ENCODE results near the gene RYR2.
"Not testable (repeated sequence)": the region's sequence is repeated elsewhere in the genome, so short reads cannot be mapped to it uniquely, and the experiment has no call there.

RYR2 gene

GRCh38 chr1:237115035-237115434 is 73.1 kb downstream of the RYR2 start:
- DNase-seq (ENCODE audit: low spot score) = no peak
- TF ChIP-seq CTCF (IDR thresholded peaks at IDR 0.05; ENCODE audit: borderline replicate concordance, control extremely low read depth, extremely low read depth, insufficient read depth, missing control alignments) = no peak
- in situ Hi-C loops (cut with MboI; ENCODE audit: low sequenced_read_pairs, unreplicated experiment) = no loop called here

- no peak for DNase-seq (ENCODE audit: low spot score)
- in situ Hi-C loops (cut with MboI; ENCODE audit: low sequenced_read_pairs, unreplicated experiment) = no loop called here
- TF ChIP-seq CTCF (IDR thresholded peaks at IDR 0.05; ENCODE audit: borderline replicate concordance, control extremely low read depth, extremely low read depth, insufficient read depth, missing control alignments) = no peak
These were observed 77.1 kb downstream of the RYR2 start for GRCh38 chr1:237119091-237119490.

- no peak for DNase-seq (ENCODE audit: low spot score)
- no peak for TF ChIP-seq CTCF (IDR thresholded peaks at IDR 0.05; ENCODE audit: borderline replicate concordance, control extremely low read depth, extremely low read depth, insufficient read depth, missing control alignments)
- in situ Hi-C loops (cut with MboI; ENCODE audit: low sequenced_read_pairs, unreplicated experiment) = no loop called here
These were observed 78.7 kb downstream of the RYR2 start for GRCh38 chr1:237120683-237121082.

GRCh38 chr1:237124856-237125462 is 83.0 kb downstream of the RYR2 start:
- peak; percentile 30 for TF ChIP-seq CTCF (IDR thresholded peaks at IDR 0.05; ENCODE audit: borderline replicate concordance, control extremely low read depth, extremely low read depth, insufficient read depth, missing control alignments)
- DNase-seq (ENCODE audit: low spot score) = peak; percentile 33
- in situ Hi-C loops (cut with MboI; ENCODE audit: low sequenced_read_pairs, unreplicated experiment) = no loop called here

GRCh38 chr1:237126180-237126579 is 84.2 kb downstream of the RYR2 start:
- DNase-seq (ENCODE audit: low spot score) = no peak
- TF ChIP-seq CTCF (IDR thresholded peaks at IDR 0.05; ENCODE audit: borderline replicate concordance, control extremely low read depth, extremely low read depth, insufficient read depth, missing control alignments) = no peak
- in situ Hi-C loops (cut with MboI; ENCODE audit: low sequenced_read_pairs, unreplicated experiment) = no loop called here

GRCh38 chr1:237127301-237127700 is 85.3 kb downstream of the RYR2 start:
- DNase-seq (ENCODE audit: low spot score); in situ Hi-C loops (cut with MboI; ENCODE audit: low sequenced_read_pairs, unreplicated experiment): not testable (repeated sequence)

- no peak for DNase-seq (ENCODE audit: low spot score)
- TF ChIP-seq CTCF (IDR thresholded peaks at IDR 0.05; ENCODE audit: borderline replicate concordance, control extremely low read depth, extremely low read depth, insufficient read depth, missing control alignments) = no peak
- in situ Hi-C loops (cut with MboI; ENCODE audit: low sequenced_read_pairs, unreplicated experiment) = no loop called here
These were observed 91.9 kb downstream of the RYR2 start for GRCh38 chr1:237133921-237134320.
